Measurements from ENCODE around the gene ZNF740. TPM values are rescaled to one million over a fixed set of nuclear protein-coding genes. Genes with fewer than 3 reads are reported as not detected.
"Not testable (repeated sequence)": the region's sequence is repeated elsewhere in the genome, so short reads cannot be mapped to it uniquely, and the experiment has no call there.

The ZNF740 gene
- total RNA-seq, 1 donor from 2014 or later = 18.1 TPM

- no peak for DNase-seq
These were observed 7.3 kb upstream of the ZNF740 start for GRCh38 chr12:53173085-53173715.

- no peak for DNase-seq
These were observed 5.5 kb upstream of the ZNF740 start for GRCh38 chr12:53174881-53175491.

- DNase-seq = no peak
These were observed 3.8 kb upstream of the ZNF740 start for GRCh38 chr12:53176750-53177149.

GRCh38 chr12:53177447-53177846 is 3.1 kb upstream of the ZNF740 start:
- DNase-seq = not testable (repeated sequence)

GRCh38 chr12:53178803-53179202 is 1.7 kb upstream of the ZNF740 start:
- not testable (repeated sequence) for DNase-seq

- no peak for DNase-seq
These were observed 769 bp upstream of the ZNF740 start for GRCh38 chr12:53179687-53180219.

GRCh38 chr12:53180931-53181645 is 566 bp downstream of the ZNF740 start:
- peak; percentile 87 for DNase-seq

GRCh38 chr12:53181935-53182334 is 1.4 kb downstream of the ZNF740 start:
- no peak for DNase-seq

GRCh38 chr12:53182903-53183302 is 2.4 kb downstream of the ZNF740 start:
- no peak for DNase-seq

GRCh38 chr12:53184828-53185227 is 4.3 kb downstream of the ZNF740 start:
- no peak for DNase-seq

GRCh38 chr12:53185582-53186153 is 5.1 kb downstream of the ZNF740 start:
- DNase-seq = no peak

GRCh38 chr12:53186745-53187144 is 6.2 kb downstream of the ZNF740 start:
- DNase-seq = no peak

- DNase-seq = no peak
These were observed 6.8 kb downstream of the ZNF740 start for GRCh38 chr12:53187145-53187899.

GRCh38 chr12:53190108-53190729 is 9.7 kb downstream of the ZNF740 start:
- DNase-seq = no peak

GRCh38 chr12:53191096-53191884 is 10.8 kb downstream of the ZNF740 start:
- DNase-seq = no peak

GRCh38 chr12:53191885-53192530 is 11.5 kb downstream of the ZNF740 start:
- DNase-seq = no peak

GRCh38 chr12:53192531-53193021 is 12.1 kb downstream of the ZNF740 start:
- DNase-seq = no peak

- no peak for DNase-seq
These were observed 12.5 kb downstream of the ZNF740 start for GRCh38 chr12:53193040-53193439.

- no peak for DNase-seq
These were observed 13.6 kb downstream of the ZNF740 start for GRCh38 chr12:53193985-53194716.
